ENCODE measurements around the gene ADRA2C.

- TF ChIP-seq CTCF (IDR thresholded peaks at IDR 0.05; ENCODE audit: low read depth, low read length), result no peak
- TF ChIP-seq EZH2phosphoT487 (IDR thresholded peaks at IDR 0.05; ENCODE audit: low read depth), result no peak
Observed at GRCh38 chr4:3809451-3810110, 43.4 kb downstream of the ADRA2C start.
